ENCODE results near the gene PACS1. TPM values are rescaled to one million over a fixed set of nuclear protein-coding genes. Genes with fewer than 3 reads are reported as not detected.

Gene PACS1
- total RNA-seq, 2 experiments from 2014 or later = 179 to 183 TPM

- H3K27ac Mint-ChIP-seq = no peak overlapping the region
Observed at GRCh38 chr11:66194391-66194790, 124.3 kb downstream of the PACS1 start.

GRCh38 chr11:66195867-66196266 lies 125.8 kb downstream of the PACS1 start:
- H3K36me3 ChIP-seq (ENCODE audit: insufficient read depth, low read length) = peaks cover 62% of the 10 kb centered on the region
- Mint-ChIP-seq H3K9me3 (peaks cover 2% of the 10 kb centered on the region), H3K36me3 (ENCODE audit: low read depth) (peaks cover 89% of the 10 kb centered on the region), H3K4me1 (ENCODE audit: low read depth) (peaks cover 5% of the 10 kb centered on the region), H3K27me3 (no peaks in the 10 kb centered on the region), H3K4me3 (no peak overlapping the region), H3K27ac (peak overlapping the region; percentile 7)
- H3K4me1 ChIP-seq (ENCODE audit: insufficient read depth, low read length) = peaks cover 1% of the 10 kb centered on the region
- TF ChIP-seq CTCF (IDR thresholded peaks at IDR 0.05) = no peak
- H3K9me3 ChIP-seq (ENCODE audit: control insufficient read depth in 1 of 2, insufficient read depth in 1 of 2, low read length in 2 of 2) = peaks cover 0 to 12% of the 10 kb centered on the region in 2 experiments
- H3K27me3 ChIP-seq (ENCODE audit: control insufficient read depth in 1 of 2, insufficient read depth in 2 of 2, low read length in 2 of 2) = no peaks in the 10 kb centered on the region
- POLR2A ChIA-PET = no interaction called here
- CTCF ChIA-PET = no interaction called here
- no peak overlapping the region for H3K4me3 ChIP-seq (ENCODE audit: low read length)
- H3K27ac ChIP-seq (ENCODE audit: low read depth in 1 of 2, low read length in 2 of 2) = no peak overlapping the region
- ATAC-seq (ENCODE audit: poor library complexity) (no peak), DNase-seq (no peak)
- intact Hi-C loops (cut with DNase I, micrococcal nuclease) = no loop called here

More at GRCh38 chr11:66194391-66194790, 124.3 kb downstream of the PACS1 start:
- no peak for TF ChIP-seq CTCF (IDR thresholded peaks at IDR 0.05)
- H3K4me1 Mint-ChIP-seq (ENCODE audit: low read depth) = peaks cover 7% of the 10 kb centered on the region
- Histone ChIP-seq H3K27ac (ENCODE audit: low read depth in 1 of 2, low read length in 2 of 2) (no peak overlapping the region), H3K27me3 (ENCODE audit: control insufficient read depth in 1 of 2, insufficient read depth in 2 of 2, low read length in 2 of 2) (no peaks in the 10 kb centered on the region), H3K4me3 (ENCODE audit: low read length) (no peak overlapping the region), H3K4me1 (ENCODE audit: insufficient read depth, low read length) (peaks cover 7% of the 10 kb centered on the region), H3K9me3 (ENCODE audit: control insufficient read depth in 1 of 2, insufficient read depth in 1 of 2, low read length in 2 of 2) (peaks cover 0 to 5% of the 10 kb centered on the region in 2 experiments), H3K36me3 (ENCODE audit: insufficient read depth, low read length) (peaks cover 61% of the 10 kb centered on the region)
- no peaks in the 10 kb centered on the region for H3K9me3 Mint-ChIP-seq
- DNase-seq (no peak), ATAC-seq (ENCODE audit: poor library complexity) (no peak)
- peaks cover 92% of the 10 kb centered on the region for H3K36me3 Mint-ChIP-seq (ENCODE audit: low read depth)
- intact Hi-C loops (cut with DNase I, micrococcal nuclease) = no loop called here
- ChIA-PET CTCF (interaction anchor here (0.7 kb wide), 1 partner anchor 31 kb away, joined by 3 read pairs; no protein-coding TSS in a partner anchor), POLR2A (no interaction called here)
- no peak overlapping the region for H3K4me3 Mint-ChIP-seq
- H3K27me3 Mint-ChIP-seq = no peaks in the 10 kb centered on the region

DNA sequence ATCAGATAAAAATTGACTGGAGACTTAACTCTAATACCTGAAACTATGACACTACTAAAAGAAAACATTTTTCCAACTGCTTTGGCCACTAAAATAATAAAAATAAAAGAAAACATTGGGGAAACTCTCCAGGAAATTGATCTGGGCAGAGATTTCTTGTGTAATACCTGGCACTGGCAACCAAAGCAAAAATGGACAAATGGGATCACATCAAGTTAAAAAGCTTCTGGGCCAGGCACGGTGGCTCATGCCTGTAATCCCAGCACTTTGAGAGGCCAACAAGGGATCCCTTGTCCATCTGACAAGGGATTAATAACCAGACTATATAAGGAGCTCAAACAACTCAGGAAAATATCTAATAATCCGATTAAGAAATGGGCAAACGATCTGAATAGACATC lies 133.8 kb downstream of the PACS1 start:
- POLR2A ChIA-PET = no interaction called here
- no peak for TF ChIP-seq CTCF (IDR thresholded peaks at IDR 0.05)
- H3K27ac ChIP-seq (ENCODE audit: low read depth in 1 of 2, low read length in 2 of 2) = no peak overlapping the region

More for the DNA sequence above, 133.8 kb downstream of the PACS1 start:
- no peaks in the 10 kb centered on the region for H3K4me1 Mint-ChIP-seq (ENCODE audit: low read depth)
- no peaks in the 10 kb centered on the region for H3K27me3 Mint-ChIP-seq
- H3K4me3 Mint-ChIP-seq = no peak overlapping the region
- H3K9me3 Mint-ChIP-seq = peaks cover 2% of the 10 kb centered on the region
- H3K9me3 ChIP-seq (ENCODE audit: control insufficient read depth in 1 of 2, insufficient read depth in 1 of 2, low read length in 2 of 2) = peaks cover 0 to 15% of the 10 kb centered on the region in 2 experiments
- H3K4me3 ChIP-seq (ENCODE audit: low read length) = no peak overlapping the region
- H3K27ac Mint-ChIP-seq = peak overlapping the region; percentile 21
- intact Hi-C loops (cut with DNase I, micrococcal nuclease) = no loop called here
- no peaks in the 10 kb centered on the region for H3K4me1 ChIP-seq (ENCODE audit: insufficient read depth, low read length)
- H3K36me3 Mint-ChIP-seq (ENCODE audit: low read depth) = peaks cover 53% of the 10 kb centered on the region
- H3K27me3 ChIP-seq (ENCODE audit: control insufficient read depth in 1 of 2, insufficient read depth in 2 of 2, low read length in 2 of 2) = no peaks in the 10 kb centered on the region
- DNase-seq (no peak), ATAC-seq (ENCODE audit: poor library complexity) (no peak)
- CTCF ChIA-PET = no interaction called here
- H3K36me3 ChIP-seq (ENCODE audit: insufficient read depth, low read length) = peaks cover 15% of the 10 kb centered on the region

Data from CD4-positive, alpha-beta T cell (primary cell).